HFFc6 (cell line): ENCODE data around the gene SCAPER. TPM values are rescaled to one million over a fixed set of nuclear protein-coding genes. Genes with fewer than 3 reads are reported as not detected.
A peak's percentile ranks its signal among the peaks of the same experiment; 100 is the strongest.

Experiments
- DNase-seq: peaks from one replicate; pipeline ENCODE4 v3.0.0-alpha.2; 2018
- H3K27ac Mint-ChIP-seq: 2 replicates; pipeline ENCODE4 v1.8.0; 2020; ENCODE audit warnings: mild to moderate bottlenecking, mixed read lengths
- H3K27me3 Mint-ChIP-seq: 2 replicates; pipeline ENCODE4 v1.8.0; 2021; ENCODE audit warnings: mild to moderate bottlenecking, moderate library complexity, mixed read lengths; ENCODE audit not compliant: insufficient read depth
- H3K36me3 Mint-ChIP-seq: 2 replicates; pipeline ENCODE4 v1.8.0; 2021; ENCODE audit warnings: low read depth, mixed read lengths
- H3K4me1 Mint-ChIP-seq: 2 replicates; pipeline ENCODE4 v1.8.0; 2020; ENCODE audit warnings: low read depth, mixed read lengths
- H3K4me3 Mint-ChIP-seq: 2 replicates; pipeline ENCODE4 v1.8.0; 2020; ENCODE audit warnings: mild to moderate bottlenecking, moderate library complexity, mixed read lengths
- H3K9me3 Mint-ChIP-seq: 2 replicates; pipeline ENCODE4 v1.8.0; 2020; ENCODE audit warnings: mild to moderate bottlenecking, mixed read lengths
- CTCF ChIP-seq: fragments of 200-600 bp; sonication (generic); IDR thresholded peaks from 2 replicates; pipeline ENCODE4 v1.5.0; 2021; ENCODE audit warnings: antibody characterized with exemption, mild to moderate bottlenecking
- total RNA-seq, 6 experiments: library from RNA; stranded (reverse); fragmentation: NEBNext Ultra II Directional; extraction: Animal tissue kit (Norgen Biotek cat#: 25700); gene quantifications; 2 replicates in 1 of 6; 3 replicates in 5 of 6; pipeline ENCODE4 v1.2.3, GENCODE V29; 2021

The SCAPER gene
- total RNA-seq, 6 experiments from 2014 or later, result 6.9 to 10.1 (median 8.1) TPM

DNA sequence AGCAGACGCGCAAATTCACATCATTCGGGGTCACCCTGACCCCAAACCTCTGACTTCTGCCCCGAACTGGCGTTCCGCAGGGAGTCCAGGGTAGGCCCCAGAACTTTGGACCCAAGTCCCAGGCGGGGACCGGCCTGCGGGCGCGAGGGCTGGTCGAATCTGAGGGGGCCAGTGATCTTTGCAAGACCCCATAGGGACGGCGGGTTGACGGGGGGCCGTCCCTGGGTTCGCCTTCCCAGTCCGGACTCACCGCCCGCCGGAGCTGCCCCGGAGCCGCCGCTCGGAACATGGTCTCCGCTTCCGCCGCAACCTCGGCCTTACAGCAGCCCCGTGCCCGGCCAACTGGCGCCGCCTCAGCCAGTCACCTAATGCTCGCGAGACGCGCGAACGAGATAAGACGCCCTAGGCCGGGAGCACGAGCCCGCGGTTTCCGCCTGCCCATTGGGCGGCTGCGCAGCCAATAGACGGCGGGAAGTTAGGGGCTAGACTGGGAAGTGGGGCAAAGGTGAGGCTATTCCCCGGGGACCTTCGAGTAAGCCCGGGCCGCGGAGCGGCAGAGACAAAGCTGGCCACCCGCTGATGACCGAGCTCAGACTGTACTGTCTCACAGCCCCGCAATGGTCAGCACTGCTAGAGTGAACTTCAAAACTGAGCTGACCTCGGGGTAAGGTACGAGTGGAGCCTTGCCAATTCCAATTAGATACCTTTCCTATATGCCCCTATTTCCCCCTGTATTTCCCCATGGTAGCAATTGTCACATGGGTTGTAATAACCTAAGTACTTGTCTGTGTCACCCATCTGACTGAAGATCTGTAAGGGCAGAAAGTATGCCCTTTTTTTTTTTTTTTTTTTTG is 593.8 kb downstream of the SCAPER start, which contains the start of gene ETFA:
TSS of gene ETFA (minus strand) at position 370 of the 854 bp plus-strand sequence. CDS start at position 289, 81 bp downstream.
- Mint-ChIP-seq H3K27me3 (no peaks in the 10 kb centered on the region), H3K27ac (peak within 1 kb of the TSS; percentile 93), H3K36me3 (0 out of 2 replicates have a peak, but pooled peaks cover 4% of the 10 kb centered on the region), H3K4me1 (peaks cover 47% of the 10 kb centered on the region), H3K4me3 (peak within 1 kb of the TSS; percentile 93), H3K9me3 (no peaks in the 10 kb centered on the region)
- TF ChIP-seq CTCF, result no peak
- DNase-seq, result peak; percentile 91

GRCh38 chr15:76310475-76311099 is 594.6 kb downstream of the SCAPER start:
- Mint-ChIP-seq H3K9me3 (no peaks in the 10 kb centered on the region), H3K27ac (peak overlapping the region; percentile 93), H3K4me3 (peak overlapping the region; percentile 93), H3K36me3 (0 out of 2 replicates have a peak, but pooled peaks cover 4% of the 10 kb centered on the region), H3K27me3 (no peaks in the 10 kb centered on the region), H3K4me1 (peaks cover 47% of the 10 kb centered on the region)
- TF ChIP-seq CTCF, result no peak
- DNase-seq, result no peak

- peaks cover 51% of the 10 kb centered on the region for H3K4me1 Mint-ChIP-seq
- peak overlapping the region; percentile 93 for H3K27ac Mint-ChIP-seq
- no peak for TF ChIP-seq CTCF
- no peaks in the 10 kb centered on the region for H3K9me3 Mint-ChIP-seq
- no peak for DNase-seq
- no peaks in the 10 kb centered on the region for H3K27me3 Mint-ChIP-seq
- peak overlapping the region; percentile 93 for H3K4me3 Mint-ChIP-seq
- H3K36me3 Mint-ChIP-seq, result peaks cover 10% of the 10 kb centered on the region
These were observed 595.4 kb downstream of the SCAPER start for GRCh38 chr15:76309601-76310330.

GRCh38 chr15:76303909-76304308 is 601.2 kb downstream of the SCAPER start:
- Mint-ChIP-seq H3K27ac (no peak overlapping the region), H3K9me3 (no peaks in the 10 kb centered on the region), H3K27me3 (no peaks in the 10 kb centered on the region; the same call in 1 of the 2 replicates), H3K4me3 (no peak overlapping the region), H3K36me3 (peaks cover 13% of the 10 kb centered on the region), H3K4me1 (peaks cover 14% of the 10 kb centered on the region)
- no peak for TF ChIP-seq CTCF
- DNase-seq, result no peak

DNA sequence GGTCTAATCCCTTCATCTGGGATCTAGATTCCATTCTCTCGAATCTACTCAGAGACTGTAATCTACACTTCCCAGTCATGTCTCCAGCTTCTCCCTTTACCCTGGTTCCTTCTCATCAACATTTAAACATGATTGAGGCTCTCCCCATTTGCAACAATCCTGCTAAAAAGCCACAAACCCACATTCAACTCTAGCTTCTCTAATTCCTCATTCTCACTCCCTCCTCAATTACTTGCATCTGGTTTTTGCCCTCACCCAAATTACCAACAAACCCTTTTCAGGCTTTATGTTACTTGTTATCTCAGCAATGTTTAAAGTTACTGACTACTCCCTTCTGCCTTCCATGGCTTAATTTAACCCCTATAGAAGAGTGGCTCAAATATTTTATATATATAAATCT is 605.4 kb downstream of the SCAPER start:
- Mint-ChIP-seq H3K36me3 (peaks cover 7% of the 10 kb centered on the region), H3K4me1 (0 out of 2 replicates have a peak, but pooled peaks cover 3% of the 10 kb centered on the region), H3K27me3 (no peaks in the 10 kb centered on the region; the same call in 1 of the 2 replicates), H3K4me3 (no peak overlapping the region), H3K9me3 (no peaks in the 10 kb centered on the region), H3K27ac (no peak overlapping the region)
- no peak for DNase-seq
- TF ChIP-seq CTCF, result no peak
